ENCODE data around the gene TRMT1. TPM values are rescaled to one million over a fixed set of nuclear protein-coding genes. Genes with fewer than 3 reads are reported as not detected.
A peak's percentile ranks its signal among the peaks of the same experiment; 100 is the strongest.

TRMT1 gene
- total and polyA plus RNA-seq, 2 experiments from 2014 or later: 88.6 to 90.1 TPM

- no peak for TF ChIP-seq REST (IDR thresholded peaks at IDR 0.05; ENCODE audit: unreplicated experiment)
- TF ChIP-seq ZNF114 (CRISPR knock-in tag; IDR thresholded peaks at IDR 0.05): no peak
Observed at GRCh38 chr19:13165162-13165997, 48.8 kb upstream of the TRMT1 start (continued).

DNA sequence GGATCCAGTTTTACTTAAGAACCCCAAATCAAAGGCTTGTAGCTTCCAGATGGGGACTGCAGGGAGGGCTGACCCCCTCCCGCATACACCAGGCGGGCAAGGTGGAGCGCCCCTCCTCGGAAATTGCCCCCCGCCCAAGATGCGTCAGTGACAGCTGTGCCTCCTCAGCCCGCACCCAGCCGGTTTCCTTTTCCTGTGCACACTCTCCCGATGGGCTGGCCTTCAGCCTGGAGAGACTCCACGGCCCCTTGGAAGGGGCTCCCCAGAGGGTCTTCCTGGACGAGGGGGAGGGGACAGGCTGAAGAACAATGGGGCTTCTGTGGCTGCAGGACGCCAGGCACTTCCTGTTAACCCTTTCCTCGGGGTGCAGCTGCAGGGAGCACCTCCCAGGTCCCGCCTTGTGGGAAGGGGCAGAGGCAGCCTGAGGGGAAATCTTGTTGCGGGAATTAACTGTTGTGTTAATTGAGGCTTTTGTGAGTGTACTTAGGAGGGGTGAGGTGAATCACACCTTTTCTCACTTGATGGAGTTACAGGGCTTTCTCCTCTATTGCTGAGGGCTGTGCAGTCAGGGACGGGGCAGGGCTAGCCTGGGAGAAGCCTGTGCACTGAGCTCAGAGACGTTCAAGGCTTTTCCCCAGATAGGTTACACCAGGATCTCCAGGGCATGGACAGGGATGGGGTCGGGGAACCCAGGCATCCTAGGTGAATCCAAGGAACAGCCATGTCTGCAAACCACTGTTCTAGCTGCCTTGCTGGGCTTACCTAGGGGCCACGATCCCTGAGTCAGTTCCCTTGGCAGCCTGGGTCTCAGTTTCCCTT, 48.0 kb upstream of the TRMT1 start:
- peak overlapping the region; percentile 85 for H3K4me2 ChIP-seq
- H2AFZ ChIP-seq: no peak overlapping the region
- H3K4me1 ChIP-seq (ENCODE audit: insufficient read depth): peaks cover 72% of the 10 kb centered on the region
- peaks cover 22% of the 10 kb centered on the region for H3K79me2 ChIP-seq (replicated peaks; ENCODE audit: insufficient read depth)
- Mint-ChIP-seq H3K27ac (peak overlapping the region; percentile 99), H3K4me3 (peak overlapping the region; percentile 75), H3K27me3 (ENCODE audit: insufficient read depth, low read depth, poor library complexity) (peaks cover 12% of the 10 kb centered on the region), H3K9me3 (peaks cover 3% of the 10 kb centered on the region; the same call in 1 of the 3 replicates), H3K36me3 (ENCODE audit: low read depth) (peaks cover 5% of the 10 kb centered on the region; the same call in 1 of the 3 replicates), H3K4me1 (peaks cover 40% of the 10 kb centered on the region)
- no peaks in the 10 kb centered on the region for H3K9me2 ChIP-seq (ENCODE audit: insufficient read depth)
- H3K27ac ChIP-seq (ENCODE audit: low read depth): peak overlapping the region; percentile 100
- DNase-seq (ENCODE audit: low spot score) (peak; percentile 99), ATAC-seq (peak; percentile 54)
- no peaks in the 10 kb centered on the region for H3K36me3 ChIP-seq (ENCODE audit: insufficient read depth)
- peak overlapping the region; percentile 61 for H3K4me3 ChIP-seq
- H3F3A ChIP-seq (replicated peaks; ENCODE audit: low read depth): peaks cover 36% of the 10 kb centered on the region
- no peaks in the 10 kb centered on the region; the same call in 1 of the 2 replicates for H4K20me1 ChIP-seq (replicated peaks; ENCODE audit: insufficient read depth)
- no peaks in the 10 kb centered on the region for H3K27me3 ChIP-seq (ENCODE audit: insufficient read depth)
- TF ChIP-seq EZH2 (IDR thresholded peaks at IDR 0.05; ENCODE audit: low read depth, unreplicated experiment) (no peak), NANOG (IDR thresholded peaks at IDR 0.05; ENCODE audit: borderline replicate concordance) (peak; percentile 47), STAT1 (IDR thresholded peaks at IDR 0.05; ENCODE audit: unreplicated experiment) (no peak), ETS1 (IDR thresholded peaks at IDR 0.05) (peak; percentile 92), ZNF331 (CRISPR knock-in tag; IDR thresholded peaks at IDR 0.05; ENCODE audit: low read depth) (no peak), CREB1 (CRISPR knock-in tag; IDR thresholded peaks at IDR 0.05; ENCODE audit: low read depth) (peak; percentile 21; the same call in 1 of the 2 replicates)
- TF ChIP-seq, protein P1, sequence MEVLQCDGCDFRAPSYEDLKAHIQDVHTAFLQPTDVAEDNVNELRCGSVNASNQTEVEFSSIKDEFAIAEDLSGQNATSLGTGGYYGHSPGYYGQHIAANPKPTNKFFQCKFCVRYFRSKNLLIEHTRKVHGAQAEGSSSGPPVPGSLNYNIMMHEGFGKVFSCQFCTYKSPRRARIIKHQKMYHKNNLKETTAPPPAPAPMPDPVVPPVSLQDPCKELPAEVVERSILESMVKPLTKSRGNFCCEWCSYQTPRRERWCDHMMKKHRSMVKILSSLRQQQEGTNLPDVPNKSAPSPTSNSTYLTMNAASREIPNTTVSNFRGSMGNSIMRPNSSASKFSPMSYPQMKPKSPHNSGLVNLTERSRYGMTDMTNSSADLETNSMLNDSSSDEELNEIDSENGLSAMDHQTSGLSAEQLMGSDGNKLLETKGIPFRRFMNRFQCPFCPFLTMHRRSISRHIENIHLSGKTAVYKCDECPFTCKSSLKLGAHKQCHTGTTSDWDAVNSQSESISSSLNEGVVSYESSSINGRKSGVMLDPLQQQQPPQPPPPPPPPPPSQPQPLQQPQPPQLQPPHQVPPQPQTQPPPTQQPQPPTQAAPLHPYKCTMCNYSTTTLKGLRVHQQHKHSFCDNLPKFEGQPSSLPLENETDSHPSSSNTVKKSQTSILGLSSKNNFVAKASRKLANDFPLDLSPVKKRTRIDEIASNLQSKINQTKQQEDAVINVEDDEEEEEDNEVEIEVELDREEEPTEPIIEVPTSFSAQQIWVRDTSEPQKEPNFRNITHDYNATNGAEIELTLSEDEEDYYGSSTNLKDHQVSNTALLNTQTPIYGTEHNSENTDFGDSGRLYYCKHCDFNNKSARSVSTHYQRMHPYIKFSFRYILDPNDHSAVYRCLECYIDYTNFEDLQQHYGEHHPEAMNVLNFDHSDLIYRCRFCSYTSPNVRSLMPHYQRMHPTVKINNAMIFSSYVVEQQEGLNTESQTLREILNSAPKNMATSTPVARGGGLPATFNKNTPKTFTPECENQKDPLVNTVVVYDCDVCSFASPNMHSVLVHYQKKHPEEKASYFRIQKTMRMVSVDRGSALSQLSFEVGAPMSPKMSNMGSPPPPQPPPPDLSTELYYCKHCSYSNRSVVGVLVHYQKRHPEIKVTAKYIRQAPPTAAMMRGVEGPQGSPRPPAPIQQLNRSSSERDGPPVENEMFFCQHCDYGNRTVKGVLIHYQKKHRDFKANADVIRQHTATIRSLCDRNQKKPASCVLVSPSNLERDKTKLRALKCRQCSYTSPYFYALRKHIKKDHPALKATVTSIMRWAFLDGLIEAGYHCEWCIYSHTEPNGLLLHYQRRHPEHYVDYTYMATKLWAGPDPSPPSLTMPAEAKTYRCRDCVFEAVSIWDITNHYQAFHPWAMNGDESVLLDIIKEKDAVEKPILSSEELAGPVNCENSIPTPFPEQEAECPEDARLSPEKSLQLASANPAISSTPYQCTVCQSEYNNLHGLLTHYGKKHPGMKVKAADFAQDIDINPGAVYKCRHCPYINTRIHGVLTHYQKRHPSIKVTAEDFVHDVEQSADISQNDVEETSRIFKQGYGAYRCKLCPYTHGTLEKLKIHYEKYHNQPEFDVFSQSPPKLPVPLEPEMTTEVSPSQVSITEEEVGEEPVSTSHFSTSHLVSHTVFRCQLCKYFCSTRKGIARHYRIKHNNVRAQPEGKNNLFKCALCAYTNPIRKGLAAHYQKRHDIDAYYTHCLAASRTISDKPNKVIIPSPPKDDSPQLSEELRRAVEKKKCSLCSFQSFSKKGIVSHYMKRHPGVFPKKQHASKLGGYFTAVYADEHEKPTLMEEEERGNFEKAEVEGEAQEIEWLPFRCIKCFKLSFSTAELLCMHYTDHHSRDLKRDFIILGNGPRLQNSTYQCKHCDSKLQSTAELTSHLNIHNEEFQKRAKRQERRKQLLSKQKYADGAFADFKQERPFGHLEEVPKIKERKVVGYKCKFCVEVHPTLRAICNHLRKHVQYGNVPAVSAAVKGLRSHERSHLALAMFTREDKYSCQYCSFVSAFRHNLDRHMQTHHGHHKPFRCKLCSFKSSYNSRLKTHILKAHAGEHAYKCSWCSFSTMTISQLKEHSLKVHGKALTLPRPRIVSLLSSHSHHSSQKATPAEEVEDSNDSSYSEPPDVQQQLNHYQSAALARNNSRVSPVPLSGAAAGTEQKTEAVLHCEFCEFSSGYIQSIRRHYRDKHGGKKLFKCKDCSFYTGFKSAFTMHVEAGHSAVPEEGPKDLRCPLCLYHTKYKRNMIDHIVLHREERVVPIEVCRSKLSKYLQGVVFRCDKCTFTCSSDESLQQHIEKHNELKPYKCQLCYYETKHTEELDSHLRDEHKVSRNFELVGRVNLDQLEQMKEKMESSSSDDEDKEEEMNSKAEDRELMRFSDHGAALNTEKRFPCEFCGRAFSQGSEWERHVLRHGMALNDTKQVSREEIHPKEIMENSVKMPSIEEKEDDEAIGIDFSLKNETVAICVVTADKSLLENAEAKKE (CRISPR knock-in tag; IDR thresholded peaks at IDR 0.05): no peak

Data from GM23338 (cell line).